C1 segment of cervical spinal cord (tissue), 14 donors: ENCODE measurements around the gene IRF4.

Experiments used
- DNase-seq, 14 donors: peaks; one replicate each; lab custom pipeline; 2025; lab: John Stamatoyannopoulos, UW

The IRF4 gene

DNA sequence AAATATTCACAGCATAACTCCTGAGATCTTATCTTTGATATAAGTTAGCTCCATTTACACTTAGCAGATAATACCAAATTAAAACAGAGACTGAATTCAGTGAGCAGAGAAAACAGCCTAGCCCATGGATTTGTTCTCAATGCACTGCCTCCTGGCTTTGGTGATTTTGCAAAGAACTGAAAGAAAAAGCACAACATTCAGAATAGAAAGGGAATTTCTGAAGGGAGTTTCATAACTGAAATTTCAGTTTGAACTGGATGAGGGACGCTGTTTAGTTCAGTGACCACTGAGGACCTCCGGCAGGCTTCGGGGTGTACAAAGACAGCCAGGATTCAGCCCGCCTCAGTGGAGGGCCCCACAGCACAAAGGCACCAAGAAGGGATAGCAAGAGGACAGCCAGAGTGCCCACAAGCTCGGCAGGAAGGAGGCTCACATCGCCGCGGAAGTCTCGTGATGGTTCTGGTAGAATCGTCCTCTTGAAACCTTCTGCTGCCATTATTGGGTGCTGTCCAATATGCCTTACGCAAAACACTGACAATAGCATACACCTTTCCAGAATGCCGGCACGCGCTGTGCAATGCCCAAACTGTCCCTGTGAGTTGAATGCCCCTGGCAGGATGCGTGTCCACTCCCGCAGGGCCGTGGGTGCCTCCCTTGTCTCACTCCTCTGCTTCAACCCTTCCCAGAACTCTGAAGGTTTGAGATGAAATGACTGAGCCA is 9.7 kb upstream of the IRF4 start:
- no peak for DNase-seq

DNA sequence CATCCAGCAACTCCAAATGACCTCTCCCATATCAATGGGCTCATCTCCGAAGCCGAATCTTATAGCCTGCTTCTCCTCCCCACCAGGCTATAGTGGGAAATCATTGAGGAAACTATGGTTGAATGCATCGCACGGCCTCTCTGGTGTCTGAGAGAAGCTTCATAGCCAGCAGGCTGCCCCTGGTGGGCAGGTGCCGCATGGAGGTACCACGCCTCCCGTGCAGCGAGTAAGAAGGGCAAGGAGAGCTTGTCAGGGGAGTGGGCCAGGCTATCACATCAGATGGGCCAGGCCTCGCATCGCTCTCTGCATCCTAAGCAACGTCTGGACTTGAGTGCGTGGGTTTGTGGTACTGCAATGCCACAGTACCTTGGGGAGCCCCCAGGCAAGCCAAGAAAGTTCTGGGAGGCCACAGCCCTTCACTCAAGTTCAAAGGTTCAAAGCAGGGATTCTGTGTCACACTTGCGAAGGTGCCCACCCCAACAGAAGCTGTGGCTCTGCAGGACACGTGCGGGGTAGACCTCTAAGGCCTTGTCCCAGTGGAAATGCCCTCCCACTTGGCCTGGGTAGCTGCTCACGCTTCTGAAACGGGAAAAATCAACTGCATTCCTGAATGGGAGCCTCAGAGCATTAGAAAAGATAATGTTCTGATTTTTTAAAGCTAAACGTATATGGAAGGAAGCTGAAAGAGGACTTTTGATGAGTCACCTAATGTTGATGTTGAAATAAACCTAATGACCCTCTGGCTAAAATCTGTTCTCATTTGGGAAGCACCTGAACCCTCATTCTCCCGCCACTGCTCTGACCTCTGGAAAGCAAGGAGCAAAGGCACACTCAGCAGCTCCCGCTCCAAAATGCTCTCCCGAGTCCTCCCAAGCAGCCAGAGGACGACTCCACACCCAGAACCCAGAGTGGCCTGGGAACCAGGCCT is 8.4 kb upstream of the IRF4 start:
- DNase-seq, result no peak

DNA sequence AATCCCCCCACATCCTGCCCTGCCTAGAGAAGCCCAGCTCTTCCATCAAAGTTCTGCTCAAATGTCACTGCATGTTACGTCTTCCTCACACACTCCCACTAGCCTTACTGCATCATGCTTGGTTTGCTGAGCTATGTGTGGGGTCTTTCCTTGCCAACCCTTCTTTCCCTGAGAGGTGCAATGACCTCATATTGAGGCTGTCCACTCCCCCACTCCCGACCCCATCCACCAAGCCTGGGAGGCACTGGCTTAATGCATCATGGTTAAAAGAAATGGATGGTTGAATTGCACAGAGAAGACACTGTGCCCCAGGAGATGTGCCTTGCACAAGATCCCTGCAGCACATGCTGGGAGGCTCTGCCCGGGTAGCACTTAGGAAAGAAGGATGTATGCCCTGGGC is 7.7 kb upstream of the IRF4 start:
- DNase-seq, result no peak

DNA sequence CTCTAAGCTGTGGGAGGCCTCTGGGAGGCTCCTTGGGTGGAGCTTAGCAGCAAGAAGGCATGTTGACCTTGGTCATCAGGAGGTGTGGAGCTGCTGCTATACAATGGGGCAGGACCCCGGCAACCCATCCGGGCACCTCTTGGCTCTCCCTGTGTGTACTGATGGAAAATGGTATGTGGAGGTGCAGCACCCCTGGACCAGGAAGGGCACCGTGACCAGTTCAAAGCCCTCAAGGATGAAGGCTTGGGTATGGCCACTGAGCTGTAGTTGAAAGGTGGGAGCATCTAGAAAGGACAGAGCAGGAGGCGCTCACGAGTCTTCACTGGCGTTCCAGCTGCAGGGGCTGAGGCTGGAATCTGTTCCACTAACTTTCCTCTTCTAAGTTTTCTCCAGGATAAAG is 6.7 kb upstream of the IRF4 start:
- no peak for DNase-seq

DNA sequence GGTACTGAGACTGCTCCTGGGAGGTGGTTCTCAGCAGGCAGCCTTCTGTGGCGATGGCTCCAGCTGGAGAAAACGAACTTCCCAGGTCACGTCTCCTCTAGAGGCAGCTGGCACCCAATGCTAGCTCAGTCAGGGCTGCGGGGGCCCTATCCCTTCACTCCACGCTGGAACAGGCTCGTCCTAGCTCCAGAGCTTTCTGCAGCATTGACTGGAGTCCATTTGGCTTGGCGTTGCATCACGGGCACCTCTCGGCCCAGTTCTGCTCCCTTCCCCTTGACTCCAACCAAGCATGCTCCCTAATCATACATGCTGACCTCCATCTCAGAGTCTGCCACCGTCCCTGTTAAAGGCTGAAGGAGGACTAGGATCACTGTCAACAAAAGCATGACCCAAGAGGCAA is 5.9 kb upstream of the IRF4 start:
- no peak for DNase-seq

DNA sequence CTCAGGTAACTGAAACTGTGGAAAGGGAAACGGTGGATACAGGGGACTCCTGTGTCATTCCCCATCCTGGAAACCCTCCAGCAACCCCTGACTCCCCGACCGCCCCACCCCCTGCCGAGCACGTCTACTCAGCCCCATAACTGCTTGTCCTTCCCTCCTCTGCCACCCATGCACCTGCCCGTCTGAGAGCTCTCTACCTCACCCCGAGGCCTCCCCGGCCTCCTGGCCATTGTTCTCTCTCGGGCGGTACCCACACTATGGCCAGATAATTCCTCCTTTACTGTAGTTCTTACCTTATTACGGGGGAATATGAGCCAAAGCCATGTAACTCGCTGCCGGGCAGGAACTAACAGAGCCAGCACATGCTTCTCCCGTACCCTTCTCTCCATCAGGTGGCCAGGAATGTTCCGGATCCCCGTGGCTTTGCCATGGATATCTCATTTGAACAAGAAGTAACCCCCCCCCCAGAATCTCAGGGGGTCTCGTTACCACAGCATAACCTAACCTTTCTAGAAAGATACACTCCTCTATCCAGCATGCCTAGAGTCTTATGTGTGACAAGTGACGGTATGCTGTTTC is 4.8 kb upstream of the IRF4 start:
- no peak for DNase-seq

DNA sequence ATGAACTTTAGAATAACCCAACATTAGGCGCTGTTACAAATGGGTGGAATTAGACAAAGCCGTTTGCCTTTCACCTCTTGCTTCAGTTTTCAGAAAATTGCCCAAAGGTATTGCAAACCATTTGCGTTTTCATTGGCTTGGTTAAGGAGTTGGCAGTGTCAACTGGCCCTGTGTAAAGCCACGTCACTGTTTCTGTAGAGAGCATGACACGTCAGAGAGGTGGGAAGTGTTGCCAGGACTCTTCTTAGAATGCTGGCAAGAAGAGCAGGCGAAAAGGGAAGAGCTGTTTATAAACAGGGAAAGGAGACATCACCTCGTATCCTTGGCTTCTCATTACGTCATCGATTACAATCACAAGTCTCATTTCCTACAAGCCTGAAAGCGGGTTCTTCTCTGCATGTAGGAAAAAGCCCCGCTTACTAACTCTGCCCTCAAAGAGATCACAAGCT is 4.2 kb upstream of the IRF4 start:
- no peak for DNase-seq

DNA sequence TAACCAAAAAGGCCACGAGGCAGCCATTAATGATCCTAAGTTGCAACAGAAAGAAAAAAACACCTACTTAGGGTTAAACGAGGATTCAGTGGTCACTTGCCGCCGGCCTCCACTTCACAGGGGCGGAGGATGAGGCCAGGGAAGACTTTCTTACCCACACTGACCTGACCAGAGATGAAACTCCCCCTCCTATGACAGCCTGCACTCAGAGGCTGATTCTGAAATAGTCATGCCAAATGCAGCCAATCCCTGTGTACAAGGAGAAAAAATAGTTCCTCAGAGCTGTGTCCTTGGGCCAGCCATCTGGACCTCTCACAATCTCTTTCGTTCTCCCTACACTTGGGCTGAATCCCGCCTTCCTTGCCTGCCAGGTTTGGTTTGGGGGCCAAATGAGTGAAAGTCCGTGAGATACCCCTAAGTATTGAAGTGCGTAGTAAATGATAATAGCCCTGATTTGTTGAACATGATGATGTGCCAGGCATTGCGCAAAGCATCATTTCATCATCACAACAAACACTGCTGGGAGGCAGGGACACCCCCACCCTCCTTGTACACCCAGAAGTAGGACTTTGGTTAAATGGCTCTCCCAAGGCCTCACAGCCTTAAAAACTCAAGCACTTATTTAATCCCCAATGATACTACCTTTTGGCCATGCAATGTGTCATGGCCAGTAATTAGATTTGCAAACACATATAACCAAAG is 3.2 kb upstream of the IRF4 start:
- DNase-seq, result no peak

DNA sequence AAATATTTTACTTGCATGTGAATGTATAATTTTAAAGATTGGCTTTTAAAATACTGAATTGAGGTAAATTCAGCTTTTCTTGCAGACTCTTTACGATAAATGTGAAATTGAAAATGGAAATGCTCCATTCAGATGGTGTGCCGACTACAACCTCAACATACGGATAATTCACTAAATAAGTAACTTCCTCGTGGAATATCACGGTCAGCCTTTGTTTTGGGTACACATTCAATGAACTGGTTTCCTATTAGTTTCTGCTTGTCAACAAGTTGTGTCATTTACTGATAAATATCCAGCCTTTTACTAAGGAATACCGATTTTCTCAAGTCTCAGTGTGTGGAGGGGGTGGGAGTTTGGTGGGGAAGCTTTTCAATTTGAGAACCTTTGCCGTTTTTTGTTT is 2.4 kb upstream of the IRF4 start:
- no peak for DNase-seq

DNA sequence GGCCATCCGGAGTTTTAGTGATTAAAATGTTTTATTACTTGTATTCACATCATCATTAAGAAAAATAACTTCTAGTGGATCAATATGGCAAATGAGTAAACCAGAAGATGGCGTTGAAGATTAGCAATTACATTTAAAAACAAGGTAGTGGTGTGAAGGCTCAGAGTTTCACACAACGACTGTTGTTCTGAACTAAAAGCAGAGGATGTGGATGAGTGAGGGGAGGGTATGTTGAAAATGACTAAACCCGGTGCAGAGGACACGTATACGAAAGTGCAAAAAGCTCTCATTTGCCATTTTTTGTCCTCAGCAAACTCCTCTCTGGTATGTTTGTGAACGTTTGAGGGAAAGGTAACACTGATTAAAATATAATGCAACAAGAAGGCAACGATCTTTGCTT is 1.9 kb upstream of the IRF4 start:
- no peak for DNase-seq

DNA sequence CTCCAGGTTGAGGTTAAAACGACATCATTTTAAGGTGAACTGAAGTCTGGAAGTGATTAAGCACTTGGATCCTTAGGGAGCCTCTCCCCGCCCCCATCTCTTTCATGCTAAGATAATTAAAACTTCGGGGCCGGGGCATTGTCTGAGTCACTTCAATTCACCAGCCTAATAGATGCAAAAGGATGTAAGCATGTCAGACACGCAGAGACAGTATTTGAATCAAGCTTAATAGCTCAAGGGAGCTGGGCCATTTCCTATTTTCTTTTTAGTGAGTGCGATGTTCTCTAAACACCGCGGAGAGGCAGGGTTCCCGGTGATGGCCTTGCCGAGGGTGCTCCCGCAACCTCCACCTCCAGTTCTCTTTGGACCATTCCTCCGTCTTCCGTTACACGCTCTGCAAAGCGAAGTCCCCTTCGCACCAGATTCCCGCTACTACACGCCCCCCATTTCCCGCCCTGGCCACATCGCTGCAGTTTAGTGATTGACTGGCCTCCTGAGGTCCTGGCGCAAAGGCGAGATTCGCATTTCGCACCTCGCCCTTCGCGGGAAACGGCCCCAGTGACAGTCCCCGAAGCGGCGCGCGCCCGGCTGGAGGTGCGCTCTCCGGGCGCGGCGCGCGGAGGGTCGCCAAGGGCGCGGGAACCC is 516 bp upstream of the IRF4 start:
- DNase-seq, result no peak

DNA sequence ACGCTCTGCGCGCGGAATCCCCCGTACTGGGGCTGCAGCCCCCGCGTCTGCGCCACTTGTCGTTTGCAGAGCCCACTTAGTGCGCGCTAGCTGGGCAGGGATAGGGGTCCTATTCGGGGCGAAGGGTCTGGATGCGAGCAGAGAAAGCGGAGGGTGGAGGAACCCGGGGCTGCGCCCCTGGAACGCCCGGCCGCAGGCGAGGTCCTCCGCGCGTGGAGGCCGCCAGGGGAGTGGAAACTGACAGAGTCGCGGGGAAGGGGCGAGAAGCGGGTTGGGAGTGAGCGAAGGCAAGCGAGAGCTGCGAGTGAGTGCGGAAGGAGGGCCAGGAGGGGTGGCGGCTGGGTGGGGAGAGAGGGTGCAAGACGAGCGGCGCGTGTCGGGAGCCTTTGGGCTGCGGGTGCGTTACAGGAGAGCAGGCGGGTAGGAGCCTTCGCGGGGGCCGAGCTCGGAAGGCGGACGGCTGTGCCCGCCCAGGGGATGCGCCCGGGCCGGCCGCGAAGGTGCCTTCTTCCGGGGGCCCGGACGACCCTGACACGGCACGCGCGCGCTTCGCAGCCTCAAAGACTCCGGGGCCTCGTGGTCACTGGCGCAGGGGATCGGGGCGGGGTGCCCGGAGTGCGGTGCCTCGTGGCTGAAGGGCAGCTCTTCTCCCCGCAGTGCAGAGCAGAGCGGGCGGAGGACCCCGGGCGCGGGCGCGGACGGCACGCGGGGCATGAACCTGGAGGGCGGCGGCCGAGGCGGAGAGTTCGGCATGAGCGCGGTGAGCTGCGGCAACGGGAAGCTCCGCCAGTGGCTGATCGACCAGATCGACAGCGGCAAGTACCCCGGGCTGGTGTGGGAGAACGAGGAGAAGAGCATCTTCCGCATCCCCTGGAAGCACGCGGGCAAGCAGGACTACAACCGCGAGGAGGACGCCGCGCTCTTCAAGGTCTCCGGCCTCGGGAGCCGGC is 1.2 kb downstream of the IRF4 start:
- DNase-seq, result no peak

DNA sequence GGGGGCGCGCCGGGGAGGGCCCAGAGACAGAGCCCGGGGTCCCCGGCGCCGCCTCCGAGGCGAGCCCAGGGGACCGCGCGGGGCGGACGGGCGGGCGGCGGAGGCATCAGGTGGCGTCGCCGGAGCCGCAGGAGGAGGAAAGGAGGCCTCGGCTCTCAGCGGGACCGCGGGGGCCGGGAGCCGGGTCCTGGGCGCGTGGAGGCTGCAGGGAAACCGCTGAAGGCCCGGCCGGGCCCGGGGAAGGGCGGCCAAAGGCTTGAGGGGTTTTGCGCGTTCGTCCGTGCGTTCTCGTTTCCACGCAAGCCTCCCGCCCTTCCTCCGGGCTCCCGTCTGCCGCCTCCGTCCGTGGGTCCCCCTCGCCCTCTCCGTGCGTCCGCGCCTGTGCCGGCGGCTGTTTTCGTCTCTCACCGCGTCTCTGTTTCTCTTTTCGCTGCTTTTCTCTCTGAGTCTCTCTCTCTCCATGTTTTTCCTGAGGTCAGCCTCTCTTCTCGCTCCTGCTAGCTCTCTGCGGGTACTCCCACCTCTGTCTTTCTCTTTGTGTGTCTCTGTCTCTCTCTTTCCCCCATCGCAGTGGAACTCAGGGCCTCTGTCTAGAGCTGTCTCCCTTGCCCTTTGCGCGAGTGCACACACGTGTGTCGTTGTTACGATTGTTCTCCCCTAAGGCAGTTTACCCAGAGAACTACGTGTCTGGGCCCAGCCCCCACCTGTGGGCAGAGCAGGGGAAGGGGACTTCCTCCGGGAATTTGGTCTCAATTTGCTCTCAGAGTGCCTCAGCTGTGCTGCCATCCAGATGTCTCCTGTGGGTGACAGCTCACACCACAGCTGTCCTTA is 2.1 kb downstream of the IRF4 start:
- DNase-seq, result no peak

DNA sequence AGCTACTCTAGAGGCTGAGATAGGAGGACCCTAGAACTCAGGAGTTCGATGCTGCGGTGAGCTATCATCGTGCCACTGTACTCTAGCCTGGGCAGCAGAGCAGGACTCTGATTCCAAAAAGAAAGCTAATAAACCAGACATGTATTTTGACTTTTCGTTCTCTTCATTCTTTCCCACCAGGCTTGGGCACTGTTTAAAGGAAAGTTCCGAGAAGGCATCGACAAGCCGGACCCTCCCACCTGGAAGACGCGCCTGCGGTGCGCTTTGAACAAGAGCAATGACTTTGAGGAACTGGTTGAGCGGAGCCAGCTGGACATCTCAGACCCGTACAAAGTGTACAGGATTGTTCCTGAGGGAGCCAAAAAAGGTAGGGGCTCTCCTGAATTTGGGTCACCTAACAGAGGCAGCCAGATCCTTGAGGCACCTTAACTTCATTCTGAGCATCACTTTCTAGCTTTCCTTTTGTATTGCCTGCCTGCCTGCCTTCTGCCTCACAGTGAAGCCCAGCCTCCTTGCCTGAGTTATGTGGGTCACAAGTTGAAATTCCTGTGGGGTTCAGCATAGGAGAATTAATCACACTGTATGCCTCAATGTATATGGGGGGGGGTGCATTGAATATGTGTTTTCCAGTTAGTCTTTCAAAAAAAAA is 3.2 kb downstream of the IRF4 start:
- no peak for DNase-seq

DNA sequence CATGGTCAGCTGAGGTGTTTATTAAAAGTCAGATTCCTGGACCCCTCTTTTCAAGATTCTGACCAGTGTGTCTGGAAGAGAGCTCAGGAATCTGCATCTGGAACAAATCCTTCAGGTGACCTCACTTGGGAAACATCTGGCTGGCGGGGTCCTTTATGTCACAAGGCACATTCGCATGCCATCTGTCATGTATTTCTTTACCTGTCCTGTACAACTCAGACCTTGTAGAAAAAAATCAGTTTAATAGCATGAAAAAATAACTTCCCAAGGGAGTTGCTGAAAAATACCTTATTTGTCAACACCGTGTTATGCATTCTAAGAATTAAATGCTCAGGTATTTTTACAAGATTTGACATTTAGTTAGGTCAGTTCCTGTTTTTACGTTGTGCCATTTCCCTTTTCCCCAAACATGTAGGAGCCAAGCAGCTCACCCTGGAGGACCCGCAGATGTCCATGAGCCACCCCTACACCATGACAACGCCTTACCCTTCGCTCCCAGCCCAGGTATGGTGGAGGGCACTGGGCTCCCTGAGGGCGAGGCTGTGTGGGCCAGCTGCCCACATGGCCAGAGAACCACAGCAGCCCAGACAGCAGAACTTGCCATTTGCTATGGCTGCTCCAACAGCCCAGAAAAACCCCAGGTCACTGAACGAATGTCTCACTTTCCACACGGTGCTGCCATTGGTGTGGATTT is 4.0 kb downstream of the IRF4 start:
- no peak for DNase-seq

DNA sequence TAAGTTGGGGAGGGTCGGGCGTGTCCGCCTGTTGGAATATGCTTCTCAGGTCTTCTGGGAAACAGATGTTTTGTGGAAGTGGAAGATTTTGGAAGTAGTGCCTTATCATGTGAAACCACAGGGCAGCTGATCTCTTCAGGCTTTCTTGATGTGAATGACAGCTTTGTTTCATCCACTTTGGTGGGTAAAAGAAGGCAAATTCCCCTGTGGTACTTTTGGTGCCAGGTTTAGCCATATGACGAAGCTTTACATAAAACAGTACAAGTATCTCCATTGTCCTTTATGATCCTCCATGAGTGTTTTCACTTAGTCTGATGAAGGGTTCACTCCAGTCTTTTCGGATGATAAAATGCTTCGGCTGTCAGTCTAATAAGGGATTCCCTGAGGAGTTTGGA is 4.6 kb downstream of the IRF4 start:
- DNase-seq, result no peak

DNA sequence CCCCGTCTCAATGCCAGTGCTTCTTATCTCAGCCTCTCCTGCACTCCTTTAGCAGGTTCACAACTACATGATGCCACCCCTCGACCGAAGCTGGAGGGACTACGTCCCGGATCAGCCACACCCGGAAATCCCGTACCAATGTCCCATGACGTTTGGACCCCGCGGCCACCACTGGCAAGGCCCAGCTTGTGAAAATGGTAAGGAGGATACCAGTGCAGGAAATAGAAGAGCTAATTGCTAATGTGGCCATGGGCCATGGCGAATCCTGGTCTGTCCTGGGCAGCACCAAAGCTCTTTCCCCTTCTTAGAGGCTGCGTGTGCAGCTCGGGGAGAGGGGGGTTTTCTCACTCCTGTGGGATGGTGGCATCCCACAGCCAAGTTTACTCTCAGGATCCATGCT is 5.5 kb downstream of the IRF4 start:
- DNase-seq, result no peak

DNA sequence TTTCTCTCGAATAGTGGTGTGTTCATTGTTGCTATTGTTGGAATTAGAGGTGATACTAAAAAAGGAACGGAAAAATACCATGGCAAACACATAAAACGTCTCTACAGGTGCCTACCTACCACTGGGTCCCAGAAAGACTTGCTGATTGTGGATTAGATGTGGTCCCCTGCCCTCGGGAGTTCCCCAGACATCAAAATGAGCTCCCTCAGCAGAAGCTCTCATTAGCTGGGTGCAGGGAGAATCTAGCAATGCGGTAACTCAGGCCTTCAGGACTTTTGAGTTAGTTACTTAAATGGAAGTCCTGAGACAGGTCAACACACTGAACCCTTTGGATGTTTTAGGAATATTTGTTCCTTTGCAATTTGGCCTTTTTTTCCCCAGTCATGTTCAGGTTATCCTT is 6.1 kb downstream of the IRF4 start:
- no peak for DNase-seq
